ENCODE results near the gene VPS11. TPM values are rescaled to one million over a fixed set of nuclear protein-coding genes. Genes with fewer than 3 reads are reported as not detected.

Gene VPS11
- total and polyA plus RNA-seq, 10 of the 15 experiments (the other 5 are each of a cell fraction or from before 2014, with no cell fraction given) = 15.8 to 26.4 (median 24.5) TPM

DNA sequence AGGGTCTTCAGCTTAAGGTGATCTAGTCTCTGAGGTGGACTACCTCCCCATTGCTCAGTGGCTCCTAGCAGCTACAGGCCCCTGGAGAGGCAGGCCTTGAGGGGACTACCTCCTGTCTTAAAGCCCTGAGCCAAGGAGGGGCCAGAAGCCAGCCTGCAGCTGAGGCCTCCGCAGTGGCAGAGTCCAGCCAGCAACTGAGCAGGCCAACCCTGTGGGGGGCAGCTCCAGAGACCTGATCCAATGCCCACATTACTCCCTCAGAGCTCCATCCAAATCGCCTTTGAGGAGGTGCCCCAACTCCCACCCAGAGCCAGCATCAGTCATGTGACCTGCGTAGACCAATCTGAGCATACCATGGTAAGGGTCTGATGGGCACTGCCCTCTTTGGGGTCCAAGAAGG lies 42.2 kb downstream of the VPS11 start (continued):
- TF ChIP-seq, protein P1, sequence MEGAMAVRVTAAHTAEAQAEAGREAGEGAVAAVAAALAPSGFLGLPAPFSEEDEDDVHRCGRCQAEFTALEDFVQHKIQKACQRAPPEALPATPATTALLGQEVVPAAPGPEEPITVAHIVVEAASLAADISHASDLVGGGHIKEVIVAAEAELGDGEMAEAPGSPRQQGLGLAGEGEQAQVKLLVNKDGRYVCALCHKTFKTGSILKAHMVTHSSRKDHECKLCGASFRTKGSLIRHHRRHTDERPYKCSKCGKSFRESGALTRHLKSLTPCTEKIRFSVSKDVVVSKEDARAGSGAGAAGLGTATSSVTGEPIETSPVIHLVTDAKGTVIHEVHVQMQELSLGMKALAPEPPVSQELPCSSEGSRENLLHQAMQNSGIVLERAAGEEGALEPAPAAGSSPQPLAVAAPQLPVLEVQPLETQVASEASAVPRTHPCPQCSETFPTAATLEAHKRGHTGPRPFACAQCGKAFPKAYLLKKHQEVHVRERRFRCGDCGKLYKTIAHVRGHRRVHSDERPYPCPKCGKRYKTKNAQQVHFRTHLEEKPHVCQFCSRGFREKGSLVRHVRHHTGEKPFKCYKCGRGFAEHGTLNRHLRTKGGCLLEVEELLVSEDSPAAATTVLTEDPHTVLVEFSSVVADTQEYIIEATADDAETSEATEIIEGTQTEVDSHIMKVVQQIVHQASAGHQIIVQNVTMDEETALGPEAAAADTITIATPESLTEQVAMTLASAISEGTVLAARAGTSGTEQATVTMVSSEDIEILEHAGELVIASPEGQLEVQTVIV (IDR thresholded peaks at IDR 0.05; ENCODE audit: borderline replicate concordance, partially characterized antibody) = no peak
- TF ChIP-seq POU2F2 (IDR thresholded peaks at IDR 0.05; ENCODE audit: borderline replicate concordance, low read depth, low read length) (no peak), ZNF24 (IDR thresholded peaks at IDR 0.05) (no peak), MXI1 (IDR thresholded peaks at IDR 0.05; ENCODE audit: low read depth, low read length) (no peak), CEBPB (IDR thresholded peaks at IDR 0.05; ENCODE audit: borderline replicate concordance in 1 of 2, low read depth in 2 of 2, low read length in 2 of 2) (no peak), ASH2L (IDR thresholded peaks at IDR 0.05; ENCODE audit: borderline replicate concordance, low read depth) (no peak), TCF7 (IDR thresholded peaks at IDR 0.05; ENCODE audit: borderline replicate concordance) (no peak)
- TF ChIP-seq, protein P2, sequence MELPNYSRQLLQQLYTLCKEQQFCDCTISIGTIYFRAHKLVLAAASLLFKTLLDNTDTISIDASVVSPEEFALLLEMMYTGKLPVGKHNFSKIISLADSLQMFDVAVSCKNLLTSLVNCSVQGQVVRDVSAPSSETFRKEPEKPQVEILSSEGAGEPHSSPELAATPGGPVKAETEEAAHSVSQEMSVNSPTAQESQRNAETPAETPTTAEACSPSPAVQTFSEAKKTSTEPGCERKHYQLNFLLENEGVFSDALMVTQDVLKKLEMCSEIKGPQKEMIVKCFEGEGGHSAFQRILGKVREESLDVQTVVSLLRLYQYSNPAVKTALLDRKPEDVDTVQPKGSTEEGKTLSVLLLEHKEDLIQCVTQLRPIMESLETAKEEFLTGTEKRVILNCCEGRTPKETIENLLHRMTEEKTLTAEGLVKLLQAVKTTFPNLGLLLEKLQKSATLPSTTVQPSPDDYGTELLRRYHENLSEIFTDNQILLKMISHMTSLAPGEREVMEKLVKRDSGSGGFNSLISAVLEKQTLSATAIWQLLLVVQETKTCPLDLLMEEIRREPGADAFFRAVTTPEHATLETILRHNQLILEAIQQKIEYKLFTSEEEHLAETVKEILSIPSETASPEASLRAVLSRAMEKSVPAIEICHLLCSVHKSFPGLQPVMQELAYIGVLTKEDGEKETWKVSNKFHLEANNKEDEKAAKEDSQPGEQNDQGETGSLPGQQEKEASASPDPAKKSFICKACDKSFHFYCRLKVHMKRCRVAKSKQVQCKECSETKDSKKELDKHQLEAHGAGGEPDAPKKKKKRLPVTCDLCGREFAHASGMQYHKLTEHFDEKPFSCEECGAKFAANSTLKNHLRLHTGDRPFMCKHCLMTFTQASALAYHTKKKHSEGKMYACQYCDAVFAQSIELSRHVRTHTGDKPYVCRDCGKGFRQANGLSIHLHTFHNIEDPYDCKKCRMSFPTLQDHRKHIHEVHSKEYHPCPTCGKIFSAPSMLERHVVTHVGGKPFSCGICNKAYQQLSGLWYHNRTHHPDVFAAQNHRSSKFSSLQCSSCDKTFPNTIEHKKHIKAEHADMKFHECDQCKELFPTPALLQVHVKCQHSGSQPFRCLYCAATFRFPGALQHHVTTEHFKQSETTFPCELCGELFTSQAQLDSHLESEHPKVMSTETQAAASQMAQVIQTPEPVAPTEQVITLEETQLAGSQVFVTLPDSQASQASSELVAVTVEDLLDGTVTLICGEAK (IDR thresholded peaks at IDR 0.05; ENCODE audit: borderline replicate concordance) = no peak

Data from GM12878 (cell line).